HG03025 (cell line): ENCODE results near the gene PRKCE.

Source experiments
- ATAC-seq: cut with Tn5 transposase; IDR thresholded peaks from one replicate; pipeline ENCODE4 v1.9.1; 2021; ENCODE audit warnings: mild to moderate bottlenecking, moderate library complexity; ENCODE audit not compliant: unreplicated experiment, low FRiP score

The PRKCE gene

DNA sequence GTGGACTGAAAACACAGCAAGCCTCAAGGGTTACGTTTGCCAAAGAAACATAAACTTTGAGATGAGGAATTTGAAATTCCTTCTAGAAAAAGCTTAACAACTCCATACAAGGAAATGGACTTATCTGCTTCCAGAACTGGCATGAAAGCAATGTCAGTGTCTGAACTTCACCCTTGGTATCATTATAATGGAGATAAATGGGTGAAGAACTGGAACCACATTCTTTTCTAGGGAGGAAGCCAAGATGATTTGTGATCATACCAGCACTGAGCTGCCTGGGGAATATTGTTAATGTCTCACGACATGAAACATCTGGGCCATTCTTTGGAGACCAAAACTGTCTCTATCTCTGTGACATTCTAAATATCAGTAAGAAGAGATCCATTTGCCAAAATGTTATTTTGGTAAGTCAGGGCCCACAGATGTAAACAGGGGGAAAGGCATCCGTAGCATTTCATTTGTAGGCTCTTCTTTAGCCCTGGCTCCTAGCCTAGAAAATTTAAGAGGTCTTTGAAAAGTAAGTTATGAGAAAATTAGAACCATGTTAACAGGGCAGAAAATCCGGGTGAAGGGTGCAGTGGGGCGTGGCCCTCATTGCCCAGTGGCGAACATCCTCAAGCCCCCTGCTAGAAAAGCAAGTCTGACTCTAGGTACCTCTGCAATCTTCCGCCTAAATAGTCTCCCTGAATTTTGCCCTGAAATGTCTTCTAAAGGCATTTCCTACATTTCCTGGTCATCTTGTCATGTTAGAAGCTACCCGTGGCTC, 350.4 kb downstream of the PRKCE start:
- no peak for ATAC-seq

DNA sequence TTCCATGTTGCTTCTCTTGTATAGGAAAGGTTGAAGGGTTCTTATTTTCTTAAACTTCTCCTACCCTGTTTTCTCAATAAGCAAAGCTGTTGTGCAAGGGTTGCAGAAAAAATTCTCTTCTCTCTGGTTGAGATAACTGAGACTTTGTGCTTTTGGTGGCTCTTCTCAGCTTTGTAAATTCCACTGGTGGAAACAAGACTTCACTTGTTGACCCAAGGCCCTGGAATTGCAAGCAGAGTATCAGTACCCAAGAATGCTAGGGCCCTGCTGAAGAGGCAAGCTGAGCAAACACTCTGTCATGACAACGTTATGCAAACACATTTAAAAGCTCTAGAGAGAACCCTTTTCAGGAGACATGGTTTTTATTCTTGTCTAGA, 351.0 kb downstream of the PRKCE start:
- no peak for ATAC-seq

DNA sequence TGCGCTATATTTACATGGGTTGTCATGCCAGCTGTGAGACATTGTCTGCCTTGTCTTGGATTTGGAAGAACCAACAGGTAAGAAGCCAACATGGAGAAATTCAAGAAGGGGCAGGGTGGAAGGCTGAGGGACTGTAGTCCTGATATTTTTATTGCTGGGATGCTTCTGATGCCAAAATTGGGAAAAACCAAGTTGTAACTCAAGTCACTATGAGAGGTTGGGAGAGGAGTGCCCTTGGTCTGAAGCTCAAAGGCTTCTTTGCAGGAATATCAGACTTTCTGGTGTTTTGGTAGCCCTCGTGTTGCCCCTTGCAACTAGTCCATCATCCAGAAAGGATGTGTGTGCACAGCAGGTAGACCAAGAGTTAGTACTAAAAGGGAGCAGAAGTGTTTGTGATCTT, 351.5 kb downstream of the PRKCE start:
- no peak for ATAC-seq

DNA sequence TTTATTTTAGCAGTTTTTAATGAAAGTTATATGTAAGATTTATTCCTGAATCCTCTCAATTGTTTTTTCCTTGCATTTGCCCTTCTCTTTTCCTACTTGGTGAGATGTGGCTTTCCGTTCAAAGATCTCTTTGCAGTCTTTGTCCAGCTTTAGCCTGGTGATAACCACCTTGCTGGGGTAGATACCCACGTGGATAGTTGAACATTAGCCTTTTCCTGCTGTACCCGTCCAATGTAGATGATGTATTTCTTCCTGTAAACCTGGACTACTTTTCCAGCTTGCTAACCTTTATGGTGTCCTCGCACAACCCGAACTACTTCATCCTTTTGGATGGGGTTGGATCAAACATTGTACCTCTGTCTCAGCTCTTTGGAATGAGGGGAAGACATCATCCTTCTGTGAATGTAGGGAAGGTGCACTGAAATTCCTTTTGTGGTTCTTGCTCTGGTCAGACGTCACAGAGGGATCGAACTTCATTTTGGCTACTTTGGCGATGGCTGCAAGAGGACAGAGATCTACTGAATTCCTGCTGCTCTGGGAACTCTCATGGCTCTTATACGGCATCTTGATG, 352.5 kb downstream of the PRKCE start:
- no peak for ATAC-seq

DNA sequence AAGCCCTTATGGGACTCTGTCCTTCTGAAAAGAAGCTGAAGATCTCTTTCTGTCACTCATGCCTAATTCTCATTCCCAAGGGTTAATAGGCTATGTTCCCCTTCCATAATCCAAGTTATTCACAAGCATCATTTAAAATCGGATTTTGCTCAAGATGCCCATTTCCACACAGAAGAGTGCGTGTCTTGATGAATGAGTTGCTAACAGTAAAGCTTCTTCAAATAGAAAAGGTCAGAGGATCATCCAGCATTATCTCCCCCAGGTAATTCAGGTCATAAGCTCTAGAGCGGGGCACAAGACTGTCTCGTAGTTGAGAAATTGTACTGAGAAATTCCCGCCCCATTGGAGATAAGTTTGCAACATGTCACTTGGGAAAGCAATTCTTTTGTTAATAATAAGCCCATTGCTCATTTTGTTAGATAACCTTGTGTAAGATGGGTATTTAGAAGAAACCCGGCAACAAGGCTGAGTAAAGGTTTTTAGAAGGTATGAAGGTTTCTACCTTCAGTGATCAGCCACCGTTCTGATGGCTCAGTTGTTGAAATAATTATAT, 355.1 kb downstream of the PRKCE start:
- ATAC-seq: no peak

DNA sequence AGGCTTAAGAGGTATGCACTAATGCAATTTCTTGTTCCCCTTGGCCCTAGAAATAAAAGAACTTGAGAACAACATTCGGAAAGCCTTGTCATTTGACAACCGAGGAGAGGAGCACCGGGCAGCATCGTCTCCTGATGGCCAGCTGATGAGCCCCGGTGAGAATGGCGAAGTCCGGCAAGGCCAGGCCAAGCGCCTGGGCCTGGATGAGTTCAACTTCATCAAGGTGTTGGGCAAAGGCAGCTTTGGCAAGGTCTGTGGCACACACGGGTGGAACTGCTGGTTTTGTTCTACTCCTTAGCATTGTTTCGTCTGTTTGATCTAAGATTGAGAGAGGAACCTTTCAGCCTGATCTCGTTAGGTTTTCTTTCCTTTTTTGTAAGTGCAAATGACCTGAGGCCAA, 355.9 kb downstream of the PRKCE start:
- no peak for ATAC-seq

DNA sequence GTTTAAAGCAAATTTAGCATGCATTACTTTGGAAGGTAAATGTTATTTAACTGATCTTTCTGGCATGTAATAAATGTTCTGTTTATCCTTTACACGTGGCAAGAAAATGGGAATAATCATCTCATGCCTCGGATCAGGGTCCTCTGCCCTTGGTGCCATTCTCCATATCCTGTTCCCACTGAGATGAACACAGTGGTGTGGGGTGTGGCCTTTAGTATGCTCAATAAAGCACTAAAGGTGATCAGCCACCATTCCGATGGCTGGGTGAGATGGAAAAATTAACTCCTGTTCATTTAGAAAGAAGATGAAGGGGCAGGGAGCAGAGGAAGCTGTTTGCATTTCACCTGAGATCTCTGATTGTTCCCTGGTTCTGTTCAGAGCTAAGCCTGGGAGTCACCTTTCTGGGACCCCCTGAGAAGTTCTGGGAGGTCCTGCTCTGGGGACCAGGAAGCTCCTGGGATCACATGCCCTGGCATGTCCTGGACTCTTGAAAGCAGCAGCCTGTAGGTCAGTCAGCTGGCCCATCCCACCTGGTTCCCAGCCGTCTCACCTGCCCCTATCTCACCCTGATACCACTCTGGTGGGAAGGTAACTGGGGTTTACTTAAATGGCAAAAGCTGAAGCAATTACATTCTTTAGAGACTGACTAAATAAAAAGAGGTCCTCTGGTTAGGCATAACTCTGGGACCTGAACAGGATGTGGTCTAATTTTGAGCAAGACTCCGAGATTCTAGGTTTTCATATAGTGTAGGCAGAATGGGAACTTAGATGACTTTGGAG, 356.8 kb downstream of the PRKCE start:
- no peak for ATAC-seq

DNA sequence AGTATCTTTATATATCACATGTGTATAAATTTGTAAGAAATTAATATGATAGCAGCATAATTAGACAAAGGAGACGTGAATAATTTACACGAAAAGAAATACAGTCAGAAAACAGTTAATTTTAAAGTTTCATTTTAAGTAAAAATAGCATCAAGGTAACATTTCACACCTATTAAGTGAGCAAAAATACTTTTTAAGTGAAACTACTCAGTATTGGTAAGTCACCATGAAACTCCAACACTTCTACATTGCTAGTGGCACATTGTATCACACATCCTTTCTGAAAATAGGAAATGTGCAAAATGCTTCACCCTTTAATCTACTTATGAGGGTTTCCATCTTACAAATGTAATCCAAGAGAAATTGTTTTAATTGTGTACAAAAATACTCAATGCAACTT, 357.8 kb downstream of the PRKCE start:
- no peak for ATAC-seq

DNA sequence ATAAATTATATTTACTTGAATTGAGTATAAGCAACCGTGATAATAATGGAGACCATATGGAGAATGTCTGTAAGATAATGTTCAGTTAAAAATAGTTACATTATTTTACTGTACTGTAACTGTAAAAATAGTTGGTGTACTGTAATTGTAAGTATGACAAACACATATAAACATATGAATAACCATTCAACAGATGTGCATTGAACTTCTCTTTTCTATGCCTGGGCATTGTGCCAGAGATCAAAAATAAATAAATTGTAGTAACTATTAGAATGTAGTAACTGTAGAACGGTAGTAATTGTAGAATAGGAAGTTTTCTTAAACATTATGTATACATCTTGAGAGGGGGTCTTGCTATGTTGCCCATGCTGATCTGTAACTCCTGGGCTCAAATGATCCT, 358.3 kb downstream of the PRKCE start:
- ATAC-seq: no peak

DNA sequence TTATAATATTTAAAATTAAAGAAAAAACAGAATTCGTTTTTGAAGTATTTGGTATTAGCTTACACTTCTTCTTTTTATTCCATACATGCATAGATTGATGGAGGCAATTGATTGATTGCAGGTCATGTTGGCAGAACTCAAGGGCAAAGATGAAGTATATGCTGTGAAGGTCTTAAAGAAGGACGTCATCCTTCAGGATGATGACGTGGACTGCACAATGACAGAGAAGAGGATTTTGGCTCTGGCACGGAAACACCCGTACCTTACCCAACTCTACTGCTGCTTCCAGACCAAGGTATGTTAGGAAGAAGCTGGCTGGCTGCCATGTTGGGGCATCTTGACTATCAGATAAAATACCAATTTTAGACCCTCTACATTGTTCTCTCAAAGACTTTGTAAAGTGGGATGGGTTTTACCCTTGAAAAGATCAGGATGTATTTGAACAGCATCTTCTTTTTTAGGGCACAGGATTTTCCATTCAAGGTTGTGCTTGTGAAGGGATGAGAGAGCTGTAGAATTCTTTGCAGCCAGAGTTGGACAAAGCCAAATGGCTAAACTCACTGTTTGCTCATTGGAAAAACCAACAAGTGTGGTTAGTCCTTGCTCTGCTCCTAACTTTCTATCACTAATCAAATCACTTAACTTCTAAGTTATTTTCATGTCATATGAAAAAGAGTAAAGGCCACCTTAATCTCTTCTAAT, 358.9 kb downstream of the PRKCE start:
- ATAC-seq: no peak

DNA sequence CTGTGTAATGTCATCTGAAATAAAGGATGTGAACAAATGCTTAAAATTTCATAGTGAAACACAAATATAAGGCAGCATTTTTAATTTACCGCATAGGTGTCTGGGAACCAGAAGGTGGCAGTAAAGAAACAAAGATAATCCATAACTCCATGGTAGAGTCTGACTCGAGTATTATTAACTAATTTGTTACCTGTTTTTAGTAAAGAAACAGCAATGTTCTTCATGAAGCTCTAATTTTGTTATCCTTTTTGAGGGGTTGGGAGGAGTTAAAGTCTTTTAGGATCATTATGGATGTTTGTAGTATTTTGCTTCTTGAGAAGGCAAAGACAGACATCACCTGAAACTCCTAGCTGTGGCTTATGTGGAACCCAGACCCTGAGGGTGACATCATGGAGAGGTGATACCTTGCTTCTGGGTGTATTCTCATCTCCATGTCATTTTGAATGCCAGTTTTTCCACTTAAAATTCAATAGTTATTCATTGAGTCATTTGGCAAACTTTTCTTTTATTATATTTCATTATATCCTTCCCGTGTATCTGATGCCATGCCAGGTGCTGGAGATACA, 359.5 kb downstream of the PRKCE start:
- no peak for ATAC-seq

DNA sequence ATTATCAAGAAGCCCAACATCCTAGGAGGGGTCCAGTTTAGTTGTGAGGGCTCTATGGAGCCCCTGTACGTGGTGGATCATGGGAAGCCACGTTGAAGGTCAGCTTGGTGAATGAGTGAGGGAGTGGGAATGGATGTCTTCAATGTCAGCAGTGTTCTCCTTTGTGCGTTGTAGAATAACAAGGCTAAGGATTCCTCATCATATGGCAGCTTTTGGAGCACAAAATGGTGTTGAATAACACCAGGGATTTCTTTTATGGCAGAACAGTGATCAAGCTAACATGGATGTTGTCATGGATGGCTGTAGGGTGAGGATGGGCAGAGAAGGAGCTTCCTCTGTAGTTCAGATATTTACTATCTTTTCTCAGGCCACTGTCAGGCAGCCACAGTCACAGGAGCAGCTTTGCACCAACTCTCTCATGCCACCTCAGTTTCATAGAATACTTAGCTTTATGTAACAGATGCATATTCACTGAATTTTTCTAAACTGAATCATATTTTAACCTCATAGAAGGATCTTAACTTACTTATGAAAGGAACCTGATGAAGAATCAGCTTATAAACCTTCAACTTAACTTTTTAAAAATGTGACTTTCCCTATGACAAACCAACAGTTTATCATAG, 361.3 kb downstream of the PRKCE start:
- ATAC-seq: no peak

DNA sequence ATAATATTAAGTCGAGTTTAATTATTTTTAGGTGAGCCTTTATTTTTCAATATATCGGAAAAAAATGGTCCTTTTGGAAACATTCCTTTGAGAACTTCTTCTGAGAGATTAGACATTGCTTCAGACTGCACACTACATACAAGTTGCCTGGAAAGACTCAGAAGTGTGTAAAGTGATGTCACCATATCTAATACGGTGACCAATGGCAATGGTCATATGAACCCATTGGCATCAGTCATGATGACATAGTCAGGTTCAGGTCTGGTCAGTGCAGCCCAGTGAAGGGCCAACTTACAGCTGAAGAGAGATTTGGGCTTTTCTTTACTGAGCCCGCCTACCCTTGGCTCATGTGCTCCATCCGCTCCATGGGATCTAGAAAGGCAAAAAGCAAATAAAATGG, 362.3 kb downstream of the PRKCE start:
- no peak for ATAC-seq

DNA sequence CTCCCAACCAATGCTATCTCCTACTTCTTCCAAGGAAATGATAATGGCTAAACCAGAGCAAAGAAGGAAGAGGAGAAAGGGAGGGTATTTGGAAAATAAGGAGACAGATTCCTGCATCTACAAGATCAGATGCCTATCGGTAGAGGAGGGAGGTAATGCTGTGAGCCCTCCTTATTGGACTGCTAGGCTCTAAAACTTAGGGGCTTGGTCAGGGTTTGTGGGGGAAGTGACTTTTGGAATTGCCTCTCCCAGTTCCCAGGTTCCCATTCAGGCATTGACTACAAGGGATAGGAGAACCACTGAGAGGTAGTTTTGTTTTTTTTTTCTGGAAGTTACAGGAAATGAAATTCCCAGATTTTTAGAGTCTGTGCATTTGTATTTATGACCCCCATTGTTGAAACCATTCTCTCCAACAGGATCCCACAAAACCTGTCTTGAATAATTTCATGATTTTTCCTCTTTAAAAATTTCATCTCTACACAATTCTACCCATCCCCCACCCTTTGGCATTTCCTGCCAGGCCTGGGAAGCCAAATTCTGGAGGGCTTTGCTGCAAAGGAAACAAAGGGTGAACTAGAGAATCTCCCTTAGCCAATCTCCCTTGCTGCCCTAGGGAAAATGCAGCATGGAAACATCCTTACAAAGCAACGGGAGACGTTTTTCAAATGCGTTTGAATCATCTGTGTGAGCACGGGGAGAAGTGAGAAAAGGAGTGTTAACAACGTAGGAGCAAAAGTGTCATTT, 363.6 kb downstream of the PRKCE start:
- ATAC-seq: no peak

DNA sequence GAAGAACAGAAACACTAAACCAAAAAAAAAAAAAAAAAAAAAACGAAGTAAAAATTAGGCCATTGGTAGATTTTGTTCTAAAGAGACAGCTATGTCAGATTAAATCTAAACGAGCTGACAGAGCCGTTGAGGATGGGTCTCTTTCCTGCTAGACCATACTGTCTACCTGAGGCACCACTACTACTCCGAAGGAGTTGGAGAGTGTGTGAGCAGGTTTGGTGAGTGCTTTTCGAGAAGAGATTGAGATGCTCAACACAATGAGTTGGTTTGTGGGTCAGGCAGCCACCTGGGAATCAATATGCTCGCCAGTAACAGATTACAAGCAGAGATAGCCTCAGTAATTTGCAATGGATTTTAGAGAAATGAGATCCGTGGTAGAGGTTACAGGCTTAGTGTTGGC, 364.2 kb downstream of the PRKCE start:
- no peak for ATAC-seq

DNA sequence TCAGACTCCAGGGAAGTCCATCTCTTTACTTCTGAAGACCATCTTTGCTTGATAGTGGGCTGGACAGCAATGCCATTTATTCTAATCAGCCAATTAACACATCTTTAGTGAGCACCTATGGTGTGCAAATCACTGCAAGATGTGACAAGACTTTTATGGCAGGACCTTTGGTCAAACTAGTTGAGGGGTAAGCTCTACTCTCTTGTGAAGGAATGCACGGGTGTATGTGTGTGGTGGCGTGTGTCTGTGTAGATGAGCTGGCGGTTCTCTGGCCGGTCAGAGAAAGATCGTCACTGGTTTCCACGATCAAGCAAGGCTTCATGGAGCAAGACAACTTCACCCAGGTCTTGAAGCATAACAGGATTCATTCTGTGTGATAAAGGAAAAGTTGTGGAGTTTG, 364.6 kb downstream of the PRKCE start:
- ATAC-seq: no peak

DNA sequence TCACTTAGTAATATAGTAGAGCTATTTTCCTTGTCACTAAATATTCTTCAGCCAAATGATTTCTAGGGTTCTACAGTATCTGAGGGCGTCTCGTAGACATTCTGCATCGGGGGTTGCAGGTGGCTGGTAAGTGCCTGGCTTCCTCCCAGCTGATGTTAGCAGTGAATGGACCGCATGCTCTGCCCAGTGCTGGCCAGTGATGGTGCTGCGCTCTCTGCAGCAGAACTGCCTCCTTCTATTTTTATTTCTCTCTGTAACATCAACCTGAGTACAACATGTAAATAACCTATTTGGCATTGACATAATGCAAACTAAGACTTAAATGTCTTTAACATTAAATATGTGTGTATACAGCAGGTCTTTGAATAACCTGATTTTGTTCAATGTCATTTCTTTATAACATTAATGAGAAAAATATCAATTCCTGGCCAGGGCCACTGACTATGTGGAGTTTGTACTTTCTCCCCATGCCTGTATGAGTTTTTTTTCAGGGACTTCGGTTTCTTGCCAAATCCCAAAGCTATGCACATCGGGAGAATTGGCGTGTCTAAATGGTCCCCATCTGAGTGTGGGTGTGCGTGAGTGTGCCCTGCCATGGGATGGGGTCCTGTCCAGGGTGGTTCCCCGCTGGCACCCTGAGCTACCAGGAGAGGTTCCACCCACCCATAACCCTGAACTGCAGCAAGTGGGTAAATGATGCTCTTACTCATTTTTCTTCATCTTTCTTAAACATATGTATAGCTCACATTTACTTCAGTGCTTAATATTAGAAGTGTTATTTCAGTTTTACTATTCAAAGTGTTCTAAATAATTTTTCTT, 367.5 kb downstream of the PRKCE start:
- ATAC-seq: no peak

DNA sequence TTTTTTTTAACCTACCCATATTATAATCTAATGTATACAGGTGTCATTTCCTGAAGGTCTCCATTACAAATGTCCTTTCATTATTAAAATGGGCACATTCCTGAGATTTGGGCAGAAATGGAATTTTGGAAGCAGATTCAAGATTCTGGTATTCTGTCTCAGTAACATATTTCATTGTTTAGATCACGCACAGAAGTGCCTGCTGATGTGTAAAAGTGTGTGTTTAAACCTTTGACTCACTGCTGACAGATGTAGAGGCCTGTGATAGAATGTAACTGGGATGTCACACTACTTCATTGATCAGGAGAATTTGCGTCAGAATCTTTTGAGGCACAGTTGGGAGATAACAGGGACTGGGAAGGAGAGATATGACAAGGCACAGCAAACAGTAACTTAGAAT, 368.9 kb downstream of the PRKCE start:
- no peak for ATAC-seq
